OCI-LY1 (cell line): ENCODE data around the gene MAP3K3.

Experiments used
- H2AFZ ChIP-seq: fragments of 200-600 bp; sonication (generic), shearing (Covaris generic); 2 replicates; pipeline ENCODE4 v1.6.0; 2014; ENCODE audit warnings: antibody characterized with exemption, mild to moderate bottlenecking, low read length
- H3F3A ChIP-seq: fragments of 200-600 bp; sonication (generic), shearing (Covaris generic); 2 replicates; pipeline ENCODE4 v1.6.0; 2014; ENCODE audit warnings: mild to moderate bottlenecking, antibody characterized with exemption, low read length, moderate library complexity; ENCODE audit not compliant: insufficient read depth
- H3K27ac ChIP-seq: fragments of 200-600 bp; sonication (generic); 2 replicates; pipeline ENCODE4 v1.5.1; 2014; ENCODE audit warnings: low read length, mixed run types, mild to moderate bottlenecking, low read depth; ENCODE audit not compliant: poor library complexity, severe bottlenecking
- H3K27me3 ChIP-seq: fragments of 200-600 bp; sonication (generic); 2 replicates; pipeline ENCODE4 v1.6.0; 2014; ENCODE audit warnings: antibody characterized with exemption, mild to moderate bottlenecking, low read length, moderate library complexity; ENCODE audit not compliant: insufficient read depth
- H3K36me3 ChIP-seq: fragments of 200-600 bp; sonication (generic); 2 replicates; pipeline ENCODE4 v1.6.1; 2014; ENCODE audit warnings: mild to moderate bottlenecking, antibody characterized with exemption, low read length, moderate library complexity, mixed read lengths; ENCODE audit not compliant: insufficient read depth
- H3K4me1 ChIP-seq: fragments of 200-600 bp; sonication (generic); 2 replicates; pipeline ENCODE4 v1.5.1; 2014; ENCODE audit warnings: mild to moderate bottlenecking, low read length, moderate library complexity; ENCODE audit not compliant: insufficient read depth, severe bottlenecking
- H3K4me2 ChIP-seq: fragments of 200-600 bp; sonication (generic), shearing (Covaris generic); 2 replicates; pipeline ENCODE4 v1.6.1; 2014; ENCODE audit warnings: low read length
- H3K4me3 ChIP-seq: fragments of 200-600 bp; sonication (generic); 2 replicates; pipeline ENCODE4 v1.5.1; 2014; ENCODE audit warnings: low read length, low read depth, mild to moderate bottlenecking, mixed read lengths; ENCODE audit not compliant: poor library complexity, severe bottlenecking
- H3K79me2 ChIP-seq: fragments of 200-600 bp; shearing (Covaris generic); 2 replicates; pipeline ENCODE4 v1.6.1; 2016; ENCODE audit warnings: mixed run types, low read length, mixed read lengths; ENCODE audit not compliant: insufficient read depth
- H3K9ac ChIP-seq: fragments of 200-600 bp; sonication (generic), shearing (Covaris generic); 2 replicates; pipeline ENCODE4 v1.6.1; 2014; ENCODE audit warnings: mild to moderate bottlenecking, low read length, mixed read lengths
- H3K9me2 ChIP-seq: fragments of 200-600 bp; sonication (generic), shearing (Covaris generic); 2 replicates; pipeline ENCODE4 v1.6.1; 2014; ENCODE audit warnings: low read depth, mild to moderate bottlenecking, low read length, mixed read lengths
- H3K9me3 ChIP-seq: fragments of 200-600 bp; shearing (Covaris generic); 2 replicates; pipeline ENCODE4 v1.6.1; 2014; ENCODE audit warnings: low read length, mixed read lengths
- H4K20me1 ChIP-seq: fragments of 200-600 bp; sonication (generic), shearing (Covaris generic); 2 replicates; pipeline ENCODE4 v1.6.0; 2016; ENCODE audit warnings: mild to moderate bottlenecking, low read length; ENCODE audit not compliant: insufficient read depth
- CTCF ChIP-seq: fragments of 200-600 bp; sonication (generic), shearing (Covaris generic); IDR thresholded peaks from 2 replicates; pipeline ENCODE4 v1.5.1; 2017; ENCODE audit warnings: mild to moderate bottlenecking, antibody characterized with exemption, low read length, moderate library complexity, mixed read lengths
- EZH2 ChIP-seq: fragments of 200-600 bp; sonication (generic), shearing (Covaris generic); IDR thresholded peaks from 2 replicates; pipeline ENCODE4 v1.8.0; 2017; ENCODE audit warnings: borderline replicate concordance, mixed run types, mild to moderate bottlenecking, antibody characterized with exemption, low read length, moderate library complexity, mixed read lengths

The MAP3K3 gene

DNA sequence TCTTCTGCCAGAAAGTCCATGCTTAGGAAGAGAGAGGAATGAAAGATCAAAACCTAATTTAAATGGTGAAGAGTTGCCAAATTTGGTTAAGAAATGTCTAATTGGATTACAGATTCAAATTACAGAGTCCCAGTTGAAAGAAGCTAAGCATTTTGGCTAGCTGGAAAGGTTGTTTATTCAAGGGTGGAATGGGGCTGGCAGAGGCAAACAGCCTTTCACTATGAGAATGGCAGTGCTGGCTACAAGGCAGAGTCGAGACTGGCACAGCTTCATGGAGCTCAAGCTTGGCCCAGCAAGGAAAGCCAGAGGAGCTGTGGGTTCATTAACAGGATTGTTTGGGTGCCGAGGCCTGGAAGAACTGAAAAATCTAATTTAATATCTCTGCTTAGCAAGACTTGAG is 13.6 kb downstream of the MAP3K3 start:
- Histone ChIP-seq H3K27me3 (no peaks in the 10 kb centered on the region), H3K4me3 (no peak overlapping the region), H3K9me3 (no peaks in the 10 kb centered on the region), H3K9me2 (no peaks in the 10 kb centered on the region), H3K4me1 (no peaks in the 10 kb centered on the region), H3K79me2 (no peaks in the 10 kb centered on the region), H3K27ac (no peak overlapping the region), H3K9ac (no peak overlapping the region), H3F3A (no peaks in the 10 kb centered on the region), H2AFZ (no peak overlapping the region), H3K36me3 (peaks cover 19% of the 10 kb centered on the region; the same call in 1 of the 2 replicates), H3K4me2 (no peak overlapping the region), H4K20me1 (no peaks in the 10 kb centered on the region)
- TF ChIP-seq EZH2, result no peak
- TF ChIP-seq CTCF, result no peak

GRCh38 chr17:63639125-63639524 is 16.9 kb downstream of the MAP3K3 start:
- TF ChIP-seq EZH2 (no peak), CTCF (no peak)
- Histone ChIP-seq H3K4me2 (no peak overlapping the region), H2AFZ (no peak overlapping the region), H3K79me2 (no peaks in the 10 kb centered on the region), H3K36me3 (peaks cover 15% of the 10 kb centered on the region; the same call in 1 of the 2 replicates), H3K9me3 (no peaks in the 10 kb centered on the region), H3K4me3 (no peak overlapping the region), H4K20me1 (no peaks in the 10 kb centered on the region), H3K9ac (no peak overlapping the region), H3K27me3 (no peaks in the 10 kb centered on the region), H3F3A (no peaks in the 10 kb centered on the region), H3K4me1 (no peaks in the 10 kb centered on the region), H3K9me2 (no peaks in the 10 kb centered on the region), H3K27ac (no peak overlapping the region)

DNA sequence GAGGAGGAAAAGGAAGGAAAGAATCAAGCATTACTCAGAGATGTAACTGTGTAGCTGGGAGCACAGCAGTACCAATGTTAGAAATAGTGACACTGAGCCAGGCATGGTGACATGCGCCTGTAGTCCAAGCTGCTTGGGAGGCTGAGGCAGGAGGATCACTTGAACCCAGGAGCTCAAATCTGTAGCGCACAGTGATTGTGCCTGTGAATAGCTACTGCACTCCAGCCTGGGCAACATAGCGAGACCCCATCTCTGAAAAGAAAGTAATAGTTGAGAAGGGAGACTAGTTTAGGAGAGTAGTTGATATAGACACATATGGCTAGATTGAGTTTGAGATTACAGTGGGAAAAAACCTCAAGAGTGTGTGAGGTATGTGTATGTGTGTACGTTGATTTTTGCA is 17.8 kb downstream of the MAP3K3 start:
- H3K9ac ChIP-seq, result no peak overlapping the region
- TF ChIP-seq CTCF (no peak), EZH2 (no peak)
- H3K4me3 ChIP-seq, result no peak overlapping the region
- H3F3A ChIP-seq, result no peaks in the 10 kb centered on the region
- no peaks in the 10 kb centered on the region for H3K27me3 ChIP-seq
- no peak overlapping the region for H2AFZ ChIP-seq
- H3K9me3 ChIP-seq, result no peaks in the 10 kb centered on the region
- H3K4me2 ChIP-seq, result no peak overlapping the region
- no peaks in the 10 kb centered on the region for H3K79me2 ChIP-seq
- no peaks in the 10 kb centered on the region for H4K20me1 ChIP-seq
- peaks cover 10% of the 10 kb centered on the region; the same call in 1 of the 2 replicates for H3K36me3 ChIP-seq
- H3K9me2 ChIP-seq, result no peaks in the 10 kb centered on the region
- no peaks in the 10 kb centered on the region for H3K4me1 ChIP-seq
- H3K27ac ChIP-seq, result no peak overlapping the region
